Frontal cortex (tissue), 4 donors: ENCODE measurements around the gene CALB2. TPM values are rescaled to one million over a fixed set of nuclear protein-coding genes. Genes with fewer than 3 reads are reported as not detected.

Experiments used
- DNase-seq, 2 donors: peaks; one replicate each; pipeline ENCODE4 v3.0.0; 2012; ENCODE audit warnings: low spot score in 2 of 2
- FAIRE-seq: peaks from 2 replicates; lab custom pipeline; 2012; peaks lifted over from hg19 to GRCh38; lab: Jason Lieb, UNC
- total RNA-seq: library from RNA; depleted of rRNA; stranded (reverse); fragments of >200 nt; gene quantifications from one replicate; pipeline ENCODE4 v1.2.3, GENCODE V29; 2014
- donor health status: control.
- donor health status: control.
- donor health status: control.

The CALB2 gene
- total RNA-seq, 1 donor from 2014 or later, result 19.2 TPM

DNA sequence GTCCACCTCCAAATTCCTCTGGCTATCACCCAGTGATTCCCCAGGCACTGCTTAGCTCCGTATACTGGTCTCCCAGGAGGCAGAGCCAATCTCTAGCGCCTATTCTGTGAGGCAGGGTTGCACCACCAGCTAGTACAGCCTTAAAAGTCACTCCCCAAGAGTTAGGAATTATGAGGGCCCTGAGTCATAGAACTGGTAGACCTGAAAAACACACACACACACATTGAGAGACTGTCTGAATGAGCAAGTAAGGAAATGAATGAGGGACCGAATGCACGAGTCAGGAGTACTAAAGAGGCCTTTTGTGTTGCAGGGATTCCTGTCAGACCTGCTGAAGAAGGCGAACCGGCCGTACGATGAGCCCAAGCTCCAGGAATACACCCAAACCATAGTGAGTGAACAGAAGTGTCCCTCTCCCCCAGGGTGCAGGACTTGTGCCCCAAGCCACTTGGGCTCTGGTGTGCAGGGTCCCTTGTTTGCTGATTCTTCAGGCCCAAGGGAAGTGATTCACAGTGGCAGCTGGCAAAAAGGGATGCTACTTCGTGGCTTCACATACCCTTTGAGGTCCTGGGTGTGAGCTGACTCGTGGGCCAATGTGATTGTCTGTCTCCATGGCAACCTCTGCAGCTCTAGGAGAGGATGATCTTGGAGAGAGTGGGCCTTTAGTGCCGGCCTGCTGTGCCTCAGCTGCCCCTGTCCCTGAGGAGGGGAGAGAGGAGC lies 24.7 kb downstream of the CALB2 start:
- DNase-seq (no peak), FAIRE-seq (no peak)

GRCh38 chr16:71384073-71384724 lies 25.7 kb downstream of the CALB2 start:
- FAIRE-seq (no peak), DNase-seq (no peak)

- no peak for DNase-seq
- no peak for FAIRE-seq
Observed at GRCh38 chr16:71387045-71387871, 28.7 kb downstream of the CALB2 start.

DNA sequence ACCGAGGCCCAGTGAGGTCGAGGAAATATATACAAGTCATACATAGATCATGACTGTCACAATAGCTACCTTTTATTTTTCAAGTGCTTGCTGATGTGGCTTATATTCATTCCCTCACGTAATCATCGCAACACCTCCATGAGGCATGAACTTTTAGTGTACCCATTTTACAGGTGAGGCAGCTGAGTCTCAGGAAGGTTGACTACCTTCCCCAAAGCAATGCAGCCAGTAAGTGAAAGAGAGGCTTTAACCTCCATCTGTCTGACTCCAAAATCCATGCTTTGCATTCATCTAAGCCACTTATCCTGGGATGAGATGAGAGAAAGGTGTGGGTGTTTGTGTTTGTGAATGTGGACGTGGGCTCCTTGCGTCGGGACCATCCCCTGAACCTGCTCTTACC lies 30.8 kb downstream of the CALB2 start:
- FAIRE-seq, result no peak
- no peak for DNase-seq

DNA sequence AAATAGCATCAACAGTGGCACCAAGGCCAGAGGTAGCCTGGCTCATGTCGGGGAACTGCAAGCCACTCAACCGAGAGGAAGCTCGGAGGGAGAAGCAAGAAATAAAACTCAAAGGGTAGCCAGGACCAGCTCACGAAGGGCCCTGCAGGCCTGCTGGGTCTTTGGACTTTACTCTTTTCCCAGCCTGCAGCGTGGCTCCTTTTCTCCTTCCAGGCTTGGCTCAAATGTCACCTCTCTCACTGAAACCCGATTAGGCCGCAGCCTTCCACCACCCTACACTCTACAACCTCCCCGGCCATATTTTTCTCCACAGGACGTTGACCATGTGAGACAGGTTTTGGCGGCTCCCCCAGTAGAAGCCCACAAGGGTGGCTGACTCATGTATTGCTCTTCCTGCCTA lies 38.1 kb downstream of the CALB2 start:
- FAIRE-seq (no peak), DNase-seq (no peak)

- DNase-seq, result no peak
- FAIRE-seq, result no peak
Observed at GRCh38 chr16:71399801-71400563, 41.5 kb downstream of the CALB2 start.

DNA sequence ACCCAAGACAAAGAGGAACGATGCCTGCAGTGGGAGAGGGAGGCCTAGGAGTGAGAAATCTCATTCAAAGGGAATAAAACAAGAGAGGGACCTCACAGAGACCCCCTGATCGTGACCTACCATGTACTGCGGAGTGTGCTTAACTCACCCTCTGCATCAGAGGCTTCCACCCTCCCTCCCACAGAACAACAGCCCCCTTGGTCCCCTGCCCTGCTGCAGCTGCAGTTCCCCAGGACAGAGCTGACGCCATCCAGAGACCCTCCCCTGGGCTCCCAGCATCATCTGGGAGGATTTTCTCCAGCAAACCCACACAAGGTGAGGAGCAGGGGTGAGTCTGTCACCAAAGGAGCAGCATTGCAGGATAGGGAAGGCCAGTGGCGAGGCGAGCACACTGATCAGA lies 43.5 kb downstream of the CALB2 start:
- FAIRE-seq, result no peak

DNA sequence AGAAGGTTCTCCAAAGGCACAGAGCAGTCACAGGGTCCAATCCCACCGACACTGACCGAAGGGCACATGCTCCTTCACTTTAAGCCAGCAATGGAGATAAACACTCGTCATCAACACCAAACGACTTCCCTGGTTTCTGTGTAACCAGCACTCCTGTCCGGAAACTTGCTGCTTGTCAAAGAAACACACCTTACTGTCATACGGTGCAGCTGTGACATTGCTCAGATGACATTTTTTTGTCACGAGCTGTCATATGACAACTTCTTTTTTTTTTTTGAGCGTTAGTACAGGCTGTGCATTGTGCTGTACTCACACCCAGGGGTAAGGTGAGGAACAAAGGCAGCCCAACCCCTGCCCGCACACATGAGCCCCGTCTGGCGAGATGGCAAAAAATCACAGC lies 44.2 kb downstream of the CALB2 start:
- DNase-seq, result no peak
- no peak for FAIRE-seq

More for the DNA sequence above, 43.5 kb downstream of the CALB2 start:
- DNase-seq, result no peak

DNA sequence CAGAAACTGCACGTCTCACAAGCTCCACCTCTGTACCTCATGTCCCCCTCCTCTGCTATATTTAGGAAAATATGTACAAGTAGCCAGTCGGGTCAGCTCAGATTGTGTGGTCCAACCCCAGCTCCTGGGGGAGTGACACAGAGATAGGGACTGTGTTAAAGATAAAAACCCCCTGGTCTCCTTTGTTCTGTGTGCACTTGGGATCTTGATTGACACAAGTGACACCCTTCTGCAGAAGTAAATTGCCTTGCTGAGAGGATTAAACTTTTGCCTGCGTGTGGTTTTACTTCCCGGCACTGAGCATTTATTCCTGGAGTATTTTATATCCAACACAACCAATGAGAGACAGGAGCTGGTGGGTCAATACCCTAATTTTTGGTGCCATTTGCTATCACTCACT lies 45.8 kb downstream of the CALB2 start:
- FAIRE-seq, result no peak

DNA sequence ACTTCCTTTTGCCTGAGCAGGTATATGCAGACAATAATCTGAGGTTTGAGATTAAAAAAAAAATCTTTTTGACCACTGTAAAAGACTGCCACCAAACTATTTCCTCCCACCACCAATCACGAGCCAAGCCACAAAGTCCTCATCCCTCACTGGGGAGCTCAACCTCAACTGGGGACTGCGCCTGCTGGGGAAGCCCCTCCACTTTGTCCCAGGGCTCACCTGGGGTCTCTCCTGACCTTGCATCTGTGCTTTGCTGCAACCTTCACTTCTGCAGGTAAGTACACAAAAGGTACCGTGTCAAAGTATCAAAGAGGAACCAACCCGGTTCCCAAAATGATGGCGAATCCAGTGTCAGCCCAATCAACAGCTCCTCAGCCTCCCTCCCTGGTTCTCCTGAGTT lies 47.8 kb downstream of the CALB2 start:
- no peak for DNase-seq
- FAIRE-seq, result no peak

More for the DNA sequence above, 45.8 kb downstream of the CALB2 start:
- no peak for DNase-seq

- DNase-seq, result no peak
- no peak for FAIRE-seq
Observed at GRCh38 chr16:71406724-71407123, 48.2 kb downstream of the CALB2 start.

- no peak for FAIRE-seq
- DNase-seq, result no peak
Observed at GRCh38 chr16:71407731-71408130, 49.2 kb downstream of the CALB2 start.

DNA sequence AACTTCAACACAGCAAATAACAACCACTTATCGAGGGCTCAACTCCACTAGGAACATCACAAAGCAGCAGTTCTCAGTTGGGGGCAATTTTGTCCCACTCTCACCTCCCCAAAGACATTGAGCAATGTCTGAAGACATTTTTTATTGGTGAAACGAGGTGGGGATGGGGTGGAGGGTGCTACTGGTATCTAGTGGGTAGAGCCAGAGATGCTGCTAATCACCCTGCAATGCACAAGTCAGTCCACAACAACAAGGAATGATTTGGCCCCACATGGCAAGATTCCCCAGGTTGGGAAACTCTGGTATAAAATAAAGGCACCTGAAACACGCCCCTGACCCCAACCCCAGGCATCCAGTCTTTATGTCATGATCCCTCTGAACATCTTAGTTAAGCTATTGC lies 50.0 kb downstream of the CALB2 start:
- FAIRE-seq (no peak), DNase-seq (no peak)

- no peak for FAIRE-seq
Observed at GRCh38 chr16:71409011-71409775, 50.7 kb downstream of the CALB2 start.

DNA sequence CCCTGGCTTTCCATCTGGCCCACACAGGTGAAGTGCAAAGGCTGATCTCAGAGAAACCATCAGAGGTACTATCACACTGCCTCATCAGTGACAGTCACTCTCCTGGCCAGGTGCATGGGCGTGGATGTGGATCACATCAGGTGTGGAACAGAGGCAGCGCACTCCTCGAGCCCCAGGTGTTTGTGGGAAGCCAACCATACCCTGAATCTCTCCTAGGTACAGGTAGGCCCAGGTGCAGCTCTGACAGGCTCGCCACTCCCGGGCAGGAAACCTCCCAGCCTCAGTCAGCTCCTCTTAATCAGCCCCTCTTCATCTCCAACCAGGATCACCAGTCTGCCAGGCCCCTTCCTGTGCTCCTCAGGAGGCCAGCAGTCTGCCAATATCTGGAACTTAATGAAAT lies 51.6 kb downstream of the CALB2 start:
- DNase-seq, result no peak

More at GRCh38 chr16:71409011-71409775, 50.7 kb downstream of the CALB2 start:
- DNase-seq, result no peak

GRCh38 chr16:71412270-71413160 lies 54.0 kb downstream of the CALB2 start:
- FAIRE-seq (no peak), DNase-seq (peak; percentile 56 to 84)

More for the DNA sequence above, 51.6 kb downstream of the CALB2 start:
- no peak for FAIRE-seq

GRCh38 chr16:71413341-71413740 lies 54.8 kb downstream of the CALB2 start:
- DNase-seq (no peak), FAIRE-seq (no peak)

DNA sequence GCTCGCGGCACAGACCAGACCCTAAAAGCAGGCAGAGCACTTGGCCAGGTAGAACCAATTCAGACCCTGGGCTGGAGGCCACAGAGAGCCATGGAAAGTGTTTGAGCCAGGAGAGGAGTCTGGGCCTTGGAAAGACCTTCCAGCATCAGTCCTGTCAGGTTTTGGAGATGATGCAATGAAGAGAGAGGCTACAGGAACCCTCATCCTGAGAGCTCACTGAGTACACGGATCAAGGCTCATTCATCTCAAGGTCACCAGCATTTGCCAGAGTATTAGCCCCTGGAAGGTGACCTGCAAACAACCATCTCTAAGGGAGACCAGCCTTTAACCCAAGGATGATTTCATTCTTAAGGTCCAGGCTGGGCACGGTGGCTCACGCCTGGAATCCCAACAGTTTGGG lies 55.5 kb downstream of the CALB2 start:
- DNase-seq (no peak), FAIRE-seq (no peak)
